ENCODE data around the gene IRF8. TPM values are rescaled to one million over a fixed set of nuclear protein-coding genes. Genes with fewer than 3 reads are reported as not detected.
A peak's percentile ranks its signal among the peaks of the same experiment; 100 is the strongest.

Gene IRF8
- total RNA-seq, 1 experiment from 2014 or later = 0.28 TPM

DNA sequence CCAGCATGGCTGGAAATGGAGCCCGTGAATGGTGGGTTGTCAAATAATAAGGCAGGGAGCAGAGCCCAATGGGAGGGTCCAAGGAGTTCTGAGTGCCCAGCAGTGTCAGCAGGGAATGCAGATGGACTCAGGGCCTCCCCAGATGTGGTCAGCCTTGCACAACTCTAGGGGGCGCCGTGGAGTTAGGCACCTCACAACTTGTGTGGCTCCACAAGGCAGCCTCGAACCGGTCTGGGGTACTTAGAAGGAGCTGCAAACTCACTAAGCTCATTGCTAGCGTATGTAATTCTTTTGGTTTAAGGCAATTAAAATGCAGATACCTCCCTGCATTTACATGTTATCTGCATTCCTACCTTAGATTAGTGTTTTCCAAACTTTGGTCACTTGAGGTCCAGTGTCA is 18.1 kb downstream of the IRF8 start:
- Histone ChIP-seq H2AK5ac (ENCODE audit: insufficient read length, low read length) (no peak overlapping the region), H4K5ac (ENCODE audit: insufficient read length, low read depth, low read length) (no peak overlapping the region), H3K4ac (ENCODE audit: low read depth, low read length) (no peak overlapping the region), H4K8ac (replicated peaks; ENCODE audit: insufficient read length, low read depth, low read length) (no peak overlapping the region), H4K20me1 (ENCODE audit: control insufficient read depth, insufficient read depth, insufficient read length) (no peaks in the 10 kb centered on the region), H3K4me2 (ENCODE audit: insufficient read depth, insufficient read length, low read length) (no peak overlapping the region), H2BK12ac (ENCODE audit: insufficient read length, low read depth, low read length) (no peak overlapping the region), H2BK20ac (ENCODE audit: low read depth, low read length, poor library complexity, severe bottlenecking) (no peak overlapping the region), H3K9ac (ENCODE audit: extremely low read depth, insufficient read length, low read length) (no peak overlapping the region), H3K56ac (ENCODE audit: insufficient read length, low read depth, low read length) (no peak overlapping the region), H3K4me1 (ENCODE audit: insufficient read depth, low read length) (peaks cover 2% of the 10 kb centered on the region), H2BK120ac (ENCODE audit: low read depth, low read length, poor library complexity, severe bottlenecking) (no peak overlapping the region), H3K18ac (ENCODE audit: insufficient read length, low read depth, low read length) (no peak overlapping the region), H3K79me1 (ENCODE audit: insufficient read depth, low read depth, low read length, poor library complexity, severe bottlenecking) (no peaks in the 10 kb centered on the region), H2BK5ac (ENCODE audit: insufficient read length, low read length) (no peak overlapping the region), H3K9me3 (ENCODE audit: control insufficient read depth, low read depth, low read length) (no peaks in the 10 kb centered on the region), H3K23me2 (ENCODE audit: insufficient read length, low read depth, low read length, poor library complexity, severe bottlenecking) (no peaks in the 10 kb centered on the region), H4K91ac (ENCODE audit: insufficient read length, low read depth, low read length) (no peak overlapping the region), H2BK15ac (ENCODE audit: low read depth, low read length) (no peak overlapping the region), H3K27me3 (ENCODE audit: insufficient read depth, low read length) (no peaks in the 10 kb centered on the region; the same call in 1 of the 2 replicates), H3K23ac (ENCODE audit: insufficient read length, low read depth, low read length) (no peak overlapping the region), H3T11ph (ENCODE audit: low read length) (no peak overlapping the region), H3K79me2 (ENCODE audit: insufficient read depth, low read length) (no peaks in the 10 kb centered on the region), H3K27ac (ENCODE audit: insufficient read length, low read depth, low read length) (no peak overlapping the region), H2AFZ (ENCODE audit: low read length) (no peak overlapping the region), H3K14ac (ENCODE audit: insufficient read depth, low read length) (no peak overlapping the region)
- peak; percentile 64 for TF ChIP-seq CTCF (conservative IDR thresholded peaks at IDR 0.05)
- no peak overlapping the region for H3K27ac Mint-ChIP-seq
- H3K4me1 Mint-ChIP-seq = peaks cover 16 to 24% of the 10 kb centered on the region in 2 experiments
- no peaks in the 10 kb centered on the region for H3K36me3 Mint-ChIP-seq (ENCODE audit: insufficient read depth in 1 of 3, low read depth in 3 of 3)
- WGBS (ENCODE audit: extremely low coverage, insufficient read length, low lambda C conversion rate) = no CpG with 5 or more reads among the region's 6 CpGs
- no peaks in the 10 kb centered on the region for H3K9me3 Mint-ChIP-seq
- no peaks in the 10 kb centered on the region; the same call in 1 of the 2 replicates for H3K27me3 Mint-ChIP-seq (ENCODE audit: low read depth)
- no peak overlapping the region for H3K4me3 Mint-ChIP-seq
- no peak for DNase-seq

Data from H9 (cell line).